PC-9 (cell line): ENCODE data around the gene COLEC11. TPM values are rescaled to one million over a fixed set of nuclear protein-coding genes. Genes with fewer than 3 reads are reported as not detected.

Experiments
- BruUV-seq: library from RNA; stranded (reverse); fragments of 400-500 nt; replicated peaks from 2 replicates; lab custom pipeline; 2021; lab: Mats Ljungman, UMichigan
- CTCF ChIA-PET: fragments of 300-600 bp; sonication (Branson Sonifier 250); formaldehyde crosslinking; loops from one replicate; lab custom pipeline; 2022; ENCODE audit warnings: antibody characterized with exemption; lab: Charles Lee
- POLR2A ChIA-PET: fragments of 300-600 bp; sonication (Branson Sonifier 250); formaldehyde crosslinking; loops from one replicate; lab custom pipeline; 2022; ENCODE audit warnings: antibody characterized with exemption; ENCODE audit not compliant: unreplicated experiment; lab: Charles Lee
- DNase-seq, 2 experiments: peaks; one replicate each; pipeline versions ENCODE4 v3.0.0 to v3.0.0-alpha.2; 2015 to 2022; ENCODE audit warnings: mixed read lengths in 1 of 2
- H2AFZ ChIP-seq: fragments of 200-600 bp; sonication (generic); 2 replicates; pipeline ENCODE4 v1.8.1; 2017; ENCODE audit warnings: antibody characterized with exemption
- H3F3A ChIP-seq: fragments of 200-600 bp; sonication (generic); 2 replicates; pipeline ENCODE4 v1.8.1; 2017; ENCODE audit warnings: antibody characterized with exemption, mild to moderate bottlenecking, low read depth; ENCODE audit not compliant: insufficient read depth
- H3K27ac ChIP-seq: fragments of 200-600 bp; sonication (generic); 2 replicates; pipeline ENCODE4 v1.6.1; 2016; ENCODE audit warnings: mixed run types
- H3K27me3 ChIP-seq: fragments of 200-600 bp; sonication (generic); 2 replicates; pipeline ENCODE4 v1.6.1; 2016; ENCODE audit warnings: low read depth, mixed run types; ENCODE audit not compliant: insufficient read depth
- H3K36me3 ChIP-seq: fragments of 200-600 bp; sonication (generic); 2 replicates; pipeline ENCODE4 v1.6.1; 2016; ENCODE audit warnings: low read depth, mixed run types
- H3K4me1 ChIP-seq: fragments of 200-600 bp; sonication (generic); replicated peaks from 2 replicates; pipeline ENCODE4 v1.6.1; 2016; ENCODE audit warnings: mixed run types; ENCODE audit not compliant: insufficient read depth
- H3K4me2 ChIP-seq: fragments of 200-600 bp; sonication (generic); 2 replicates; pipeline ENCODE4 v1.6.1; 2017; ENCODE audit warnings: mixed run types
- H3K4me3 ChIP-seq: fragments of 200-600 bp; sonication (generic); 2 replicates; pipeline ENCODE4 v1.6.1; 2016; ENCODE audit warnings: mixed run types
- H3K79me2 ChIP-seq: fragments of 200-600 bp; sonication (generic); 2 replicates; pipeline ENCODE4 v1.6.1; 2017; ENCODE audit warnings: low read depth, mixed run types
- H3K9me2 ChIP-seq: fragments of 200-600 bp; sonication (generic); 2 replicates; pipeline ENCODE4 v1.8.1; 2017; ENCODE audit warnings: mild to moderate bottlenecking; ENCODE audit not compliant: insufficient read depth
- H3K9me3 ChIP-seq: fragments of 200-600 bp; sonication (generic); 2 replicates; pipeline ENCODE4 v1.8.1; 2016; ENCODE audit warnings: low read depth; ENCODE audit not compliant: insufficient read depth
- H4K20me1 ChIP-seq: fragments of 200-600 bp; sonication (generic); 2 replicates; pipeline ENCODE4 v1.8.1; 2017; ENCODE audit not compliant: insufficient read depth
- EZH2 ChIP-seq: fragments of 200-600 bp; sonication (generic); IDR thresholded peaks from 2 replicates; pipeline ENCODE4 v1.8.0; 2017; ENCODE audit warnings: antibody characterized with exemption, low read depth
- intact Hi-C: fragments of 100-400 bp; cut with micrococcal nuclease; formaldehyde crosslinking; loops from one replicate; pipeline ENCODE4 v1.10.0; 2022; ENCODE audit not compliant: unreplicated experiment
- total RNA-seq: library from RNA; stranded (reverse); gene quantifications from 2 replicates; pipeline ENCODE4 v1.2.3, GENCODE V29; 2021
- TF ChIP-seq, protein P1 (sequence below): fragments of 200-600 bp; sonication (generic); conservative IDR thresholded peaks from 2 replicates; pipeline ENCODE4 v1.6.1; 2017; ENCODE audit warnings: mixed run types, antibody characterized with exemption, mild to moderate bottlenecking, moderate library complexity

Gene COLEC11
- total RNA-seq, 1 experiment from 2014 or later, result 2.4 TPM

DNA sequence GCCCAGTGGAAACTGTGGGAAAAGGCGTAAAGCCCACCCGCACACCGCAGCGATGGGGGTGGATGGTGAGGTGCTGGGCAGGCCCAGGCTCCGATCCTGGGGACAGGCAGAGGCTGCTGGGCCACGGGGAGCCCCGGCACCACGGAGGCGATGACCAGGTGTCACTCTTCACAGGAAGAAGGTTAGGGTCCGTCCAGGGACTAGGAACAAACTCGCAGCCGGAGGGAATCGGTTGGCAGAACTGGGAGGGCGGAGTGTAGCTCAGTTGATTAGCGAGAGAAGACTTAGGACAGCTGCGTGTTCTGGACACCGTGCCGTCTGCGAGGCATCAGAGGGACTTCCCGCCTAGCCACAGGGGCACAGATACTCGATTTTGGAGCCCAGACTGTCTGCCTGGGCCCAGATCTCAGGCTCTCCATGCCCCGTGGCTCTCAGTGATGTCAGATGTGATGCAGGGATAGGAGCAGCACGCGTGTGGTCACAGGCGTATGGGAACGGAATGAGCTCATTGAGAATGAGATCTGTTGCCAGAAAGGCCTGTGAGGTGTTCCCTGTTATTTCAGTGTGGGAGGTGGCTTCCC is 47.0 kb downstream of the COLEC11 start:
- H3K4me1 ChIP-seq, result no peaks in the 10 kb centered on the region
- ChIA-PET CTCF (interaction anchor here (0.6 kb wide), 1 partner anchor 161 kb away, joined by 8 read pairs; no protein-coding TSS in a partner anchor), POLR2A (interaction anchor here (0.6 kb wide), 1 partner anchor 831 kb away, joined by 13 read pairs; no protein-coding TSS in a partner anchor)
- H2AFZ ChIP-seq, result no peak overlapping the region
- no peaks in the 10 kb centered on the region for H3K9me2 ChIP-seq
- no peak for DNase-seq
- TF ChIP-seq, protein P1, sequence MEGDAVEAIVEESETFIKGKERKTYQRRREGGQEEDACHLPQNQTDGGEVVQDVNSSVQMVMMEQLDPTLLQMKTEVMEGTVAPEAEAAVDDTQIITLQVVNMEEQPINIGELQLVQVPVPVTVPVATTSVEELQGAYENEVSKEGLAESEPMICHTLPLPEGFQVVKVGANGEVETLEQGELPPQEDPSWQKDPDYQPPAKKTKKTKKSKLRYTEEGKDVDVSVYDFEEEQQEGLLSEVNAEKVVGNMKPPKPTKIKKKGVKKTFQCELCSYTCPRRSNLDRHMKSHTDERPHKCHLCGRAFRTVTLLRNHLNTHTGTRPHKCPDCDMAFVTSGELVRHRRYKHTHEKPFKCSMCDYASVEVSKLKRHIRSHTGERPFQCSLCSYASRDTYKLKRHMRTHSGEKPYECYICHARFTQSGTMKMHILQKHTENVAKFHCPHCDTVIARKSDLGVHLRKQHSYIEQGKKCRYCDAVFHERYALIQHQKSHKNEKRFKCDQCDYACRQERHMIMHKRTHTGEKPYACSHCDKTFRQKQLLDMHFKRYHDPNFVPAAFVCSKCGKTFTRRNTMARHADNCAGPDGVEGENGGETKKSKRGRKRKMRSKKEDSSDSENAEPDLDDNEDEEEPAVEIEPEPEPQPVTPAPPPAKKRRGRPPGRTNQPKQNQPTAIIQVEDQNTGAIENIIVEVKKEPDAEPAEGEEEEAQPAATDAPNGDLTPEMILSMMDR, result no peak
- TF ChIP-seq EZH2, result no peak
- intact Hi-C loops, result no loop called here
- no peaks in the 10 kb centered on the region for H3K79me2 ChIP-seq
- no peaks in the 10 kb centered on the region for H3K27me3 ChIP-seq
- no peaks in the 10 kb centered on the region for H3K9me3 ChIP-seq
- H3K36me3 ChIP-seq, result no peaks in the 10 kb centered on the region
- no peak overlapping the region for H3K27ac ChIP-seq
- no peak overlapping the region for H3K4me3 ChIP-seq
- H4K20me1 ChIP-seq, result no peaks in the 10 kb centered on the region
- no peaks in the 10 kb centered on the region for H3F3A ChIP-seq
- BruUV-seq, result no TSS peak
- no peak overlapping the region for H3K4me2 ChIP-seq

DNA sequence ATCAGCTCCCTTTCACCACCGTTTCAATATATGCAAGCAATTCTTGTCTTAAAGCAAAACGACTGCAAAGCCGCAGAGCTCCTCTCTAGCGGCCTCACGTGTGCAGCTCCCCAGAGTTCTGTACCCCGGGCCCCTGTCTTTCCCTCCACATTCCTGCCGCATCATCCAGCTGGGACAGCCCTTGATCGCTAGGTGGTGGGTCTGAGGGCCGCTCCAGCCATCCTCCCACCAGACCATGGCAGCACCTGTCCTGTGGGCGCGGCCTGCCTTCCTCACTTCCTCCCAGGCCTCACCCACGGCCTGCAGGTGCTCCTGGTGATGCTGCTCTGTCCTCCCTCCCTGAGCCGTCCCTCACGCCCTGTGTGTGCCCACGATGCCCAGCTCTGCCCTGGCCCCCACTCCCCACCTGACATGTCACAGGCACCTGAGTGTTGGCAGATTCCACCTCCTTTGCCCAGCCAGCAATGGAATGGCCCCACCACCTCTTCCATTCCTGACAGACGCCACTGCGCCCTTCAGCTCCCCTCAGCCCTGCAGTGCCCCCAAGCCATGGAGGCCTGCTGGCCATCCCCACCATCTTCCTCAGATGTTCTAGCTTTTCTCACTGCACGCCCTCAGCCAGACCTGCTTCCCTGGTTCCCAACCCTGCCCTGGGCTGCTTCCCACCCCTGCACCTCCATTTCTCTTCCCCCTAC is 47.8 kb downstream of the COLEC11 start:
- intact Hi-C loops, result no loop called here
- ChIA-PET POLR2A (interaction anchor here (0.6 kb wide), 1 partner anchor 832 kb away, joined by 13 read pairs; no protein-coding TSS in a partner anchor), CTCF (no interaction called here)
- DNase-seq, result no peak
- BruUV-seq, result no TSS peak
- Histone ChIP-seq H3K9me2 (no peaks in the 10 kb centered on the region), H4K20me1 (no peaks in the 10 kb centered on the region), H3K4me3 (no peak overlapping the region), H3K4me2 (no peak overlapping the region), H3F3A (no peaks in the 10 kb centered on the region), H3K27me3 (no peaks in the 10 kb centered on the region), H3K9me3 (no peaks in the 10 kb centered on the region), H3K36me3 (no peaks in the 10 kb centered on the region), H2AFZ (no peak overlapping the region), H3K79me2 (no peaks in the 10 kb centered on the region), H3K27ac (no peak overlapping the region), H3K4me1 (no peaks in the 10 kb centered on the region)
- TF ChIP-seq, protein P1, result no peak
- TF ChIP-seq EZH2, result no peak

DNA sequence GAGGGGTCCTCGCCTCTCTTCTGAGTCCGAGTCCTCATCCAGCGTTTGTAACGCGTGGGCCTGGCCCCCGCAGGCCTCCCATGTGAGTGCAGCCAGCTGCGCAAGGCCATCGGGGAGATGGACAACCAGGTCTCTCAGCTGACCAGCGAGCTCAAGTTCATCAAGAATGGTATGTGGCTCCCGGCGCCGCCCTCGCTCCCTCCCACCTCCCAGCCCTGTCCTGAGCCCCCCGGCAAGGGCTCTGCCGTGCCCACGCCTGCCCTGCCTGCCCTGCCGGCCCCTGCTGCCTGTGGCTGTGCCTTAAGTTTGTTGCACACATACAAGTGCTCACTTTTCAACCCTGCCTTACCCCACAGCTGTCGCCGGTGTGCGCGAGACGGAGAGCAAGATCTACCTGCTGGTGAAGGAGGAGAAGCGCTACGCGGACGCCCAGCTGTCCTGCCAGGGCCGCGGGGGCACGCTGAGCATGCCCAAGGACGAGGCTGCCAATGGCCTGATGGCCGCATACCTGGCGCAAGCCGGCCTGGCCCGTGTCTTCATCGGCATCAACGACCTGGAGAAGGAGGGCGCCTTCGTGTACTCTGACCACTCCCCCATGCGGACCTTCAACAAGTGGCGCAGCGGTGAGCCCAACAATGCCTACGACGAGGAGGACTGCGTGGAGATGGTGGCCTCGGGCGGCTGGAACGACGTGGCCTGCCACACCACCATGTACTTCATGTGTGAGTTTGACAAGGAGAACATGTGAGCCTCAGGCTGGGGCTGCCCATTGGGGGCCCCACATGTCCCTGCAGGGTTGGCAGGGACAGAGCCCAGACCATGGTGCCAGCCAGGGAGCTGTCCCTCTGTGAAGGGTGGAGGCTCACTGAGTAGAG is 48.7 kb downstream of the COLEC11 start:
- H3K27me3 ChIP-seq, result no peaks in the 10 kb centered on the region
- intact Hi-C loops, result no loop called here
- POLR2A ChIA-PET, result no interaction called here

More for the DNA sequence above, 48.7 kb downstream of the COLEC11 start:
- Histone ChIP-seq H2AFZ (no peak overlapping the region), H3K36me3 (no peaks in the 10 kb centered on the region), H4K20me1 (no peaks in the 10 kb centered on the region), H3F3A (no peaks in the 10 kb centered on the region), H3K27ac (no peak overlapping the region), H3K4me3 (no peak overlapping the region), H3K4me1 (no peaks in the 10 kb centered on the region), H3K9me3 (no peaks in the 10 kb centered on the region), H3K9me2 (no peaks in the 10 kb centered on the region), H3K4me2 (no peak overlapping the region), H3K79me2 (no peaks in the 10 kb centered on the region)
- BruUV-seq, result no TSS peak
- DNase-seq, result no peak
- CTCF ChIA-PET, result no interaction called here
- no peak for TF ChIP-seq EZH2
- TF ChIP-seq, protein P1, result no peak
